SK-N-SH treated with all-trans-retinoic acid at 6 μM for 48 hours (cell line): Measurements from ENCODE around the gene CRMP1.

Source experiments
- ATAC-seq: fragments of 200-7000 bp; cut with Tn5 transposase; 3 replicates; pipeline ENCODE4 v1.9.1; 2020; ENCODE audit warnings: mild to moderate bottlenecking, moderate library complexity
- ARNTL ChIP-seq: fragments of 450-650 bp; formaldehyde crosslinking; IDR thresholded peaks from 2 replicates; pipeline ENCODE4 v1.5.0; 2020; ENCODE audit warnings: low read depth, mild to moderate bottlenecking, moderate library complexity, borderline replicate concordance
- BACH2 ChIP-seq: fragments of 250-450 bp; sonication (Bioruptor Pico); IDR thresholded peaks from 2 replicates; pipeline ENCODE4 v1.9.0; 2021; ENCODE audit warnings: mild to moderate bottlenecking, borderline replicate concordance
- CREB5 ChIP-seq: fragments of 250-450 bp; sonication (Bioruptor Pico); IDR thresholded peaks from 2 replicates; pipeline ENCODE4 v1.5.1; 2020; ENCODE audit warnings: low read depth, mild to moderate bottlenecking, moderate library complexity
- CSDC2 ChIP-seq: fragments of 250-450 bp; sonication (Bioruptor Pico); IDR thresholded peaks from 2 replicates; pipeline ENCODE4 v1.5.0; 2020; ENCODE audit warnings: mild to moderate bottlenecking, moderate library complexity
- CSRNP3 ChIP-seq: fragments of 250-450 bp; sonication (Bioruptor Pico); IDR thresholded peaks from 2 replicates; pipeline ENCODE4 v1.5.1; 2021; ENCODE audit warnings: mild to moderate bottlenecking, moderate library complexity
- ESRRG ChIP-seq: fragments of 250-450 bp; sonication (Bioruptor Pico); IDR thresholded peaks from 2 replicates; pipeline ENCODE4 v1.6.1; 2021; ENCODE audit warnings: mild to moderate bottlenecking
- GLIS3 ChIP-seq: fragments of 250-450 bp; sonication (Bioruptor Pico); IDR thresholded peaks from 2 replicates; pipeline ENCODE4 v1.5.0; 2020; ENCODE audit warnings: mild to moderate bottlenecking, moderate library complexity
- OSR1 ChIP-seq: fragments of 250-450 bp; sonication (Bioruptor Pico); IDR thresholded peaks from 2 replicates; pipeline ENCODE4 v1.8.0; 2022; ENCODE audit warnings: moderate library complexity, mild to moderate bottlenecking, inconsistent platforms
- PATZ1 ChIP-seq: fragments of 250-450 bp; sonication (Bioruptor Pico); IDR thresholded peaks from 2 replicates; pipeline ENCODE4 v1.8.0; 2020; ENCODE audit warnings: mild to moderate bottlenecking, moderate library complexity, borderline replicate concordance
- PPARA ChIP-seq: fragments of 250-450 bp; sonication (Bioruptor Pico); IDR thresholded peaks from 2 replicates; pipeline ENCODE4 v1.5.0; 2020; ENCODE audit warnings: mild to moderate bottlenecking, borderline replicate concordance
- RARB ChIP-seq: fragments of 250-450 bp; sonication (Bioruptor Pico); IDR thresholded peaks from 2 replicates; pipeline ENCODE4 v1.8.0; 2021; ENCODE audit warnings: mild to moderate bottlenecking, moderate library complexity
- SNAI2 ChIP-seq: fragments of 250-450 bp; sonication (Bioruptor Pico); IDR thresholded peaks from 2 replicates; pipeline ENCODE4 v1.5.0; 2020; ENCODE audit warnings: mild to moderate bottlenecking, moderate library complexity
- TOX ChIP-seq: fragments of 250-450 bp; sonication (Bioruptor Pico); IDR thresholded peaks from 2 replicates; pipeline ENCODE4 v1.8.0; 2021; ENCODE audit warnings: mild to moderate bottlenecking, moderate library complexity, borderline replicate concordance
- ZC3H10 ChIP-seq: fragments of 250-450 bp; sonication (Bioruptor Pico); IDR thresholded peaks from 2 replicates; pipeline ENCODE4 v1.5.1; 2021; ENCODE audit warnings: mild to moderate bottlenecking, moderate library complexity
- ZFP30 ChIP-seq: fragments of 450-650 bp; formaldehyde crosslinking; IDR thresholded peaks from 2 replicates; pipeline ENCODE4 v1.5.0; 2022; ENCODE audit warnings: mild to moderate bottlenecking, moderate library complexity
- ZNF565 ChIP-seq: fragments of 450-650 bp; formaldehyde crosslinking; conservative IDR thresholded peaks from 2 replicates; pipeline ENCODE4 v1.5.0; 2020; ENCODE audit warnings: low read depth, mild to moderate bottlenecking, moderate library complexity
- ZNF70 ChIP-seq: fragments of 450-650 bp; formaldehyde crosslinking; IDR thresholded peaks from 2 replicates; pipeline ENCODE4 v1.5.0; 2020; ENCODE audit warnings: mild to moderate bottlenecking, moderate library complexity
- ZNF8 ChIP-seq: fragments of 450-650 bp; formaldehyde crosslinking; IDR thresholded peaks from 2 replicates; pipeline ENCODE4 v1.5.0; 2020; ENCODE audit warnings: mild to moderate bottlenecking, moderate library complexity
- TF ChIP-seq, protein P1 (sequence below): fragments of 250-450 bp; sonication (Bioruptor Pico); IDR thresholded peaks from 2 replicates; pipeline ENCODE4 v1.8.0; 2021; ENCODE audit warnings: low read depth, mild to moderate bottlenecking, moderate library complexity, borderline replicate concordance

The CRMP1 gene

DNA sequence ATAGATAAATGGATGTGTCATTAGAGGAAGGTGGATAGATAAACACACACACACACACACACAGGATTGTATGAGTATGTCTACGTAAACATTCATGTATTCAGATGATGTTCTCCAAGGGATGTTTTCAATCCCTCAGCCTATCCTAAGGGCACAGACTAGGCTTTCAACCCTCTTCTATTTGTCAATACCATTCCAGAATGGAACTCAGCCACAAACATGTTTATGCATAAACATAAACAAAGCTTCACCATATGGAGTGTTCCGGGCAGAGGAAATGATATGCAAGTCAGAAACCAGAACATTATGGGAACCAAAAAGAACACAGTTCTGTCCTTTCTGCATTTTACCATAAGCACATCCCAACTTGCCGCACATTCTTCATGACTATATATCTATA lies 25.0 kb downstream of the CRMP1 start:
- TF ChIP-seq, protein P1, sequence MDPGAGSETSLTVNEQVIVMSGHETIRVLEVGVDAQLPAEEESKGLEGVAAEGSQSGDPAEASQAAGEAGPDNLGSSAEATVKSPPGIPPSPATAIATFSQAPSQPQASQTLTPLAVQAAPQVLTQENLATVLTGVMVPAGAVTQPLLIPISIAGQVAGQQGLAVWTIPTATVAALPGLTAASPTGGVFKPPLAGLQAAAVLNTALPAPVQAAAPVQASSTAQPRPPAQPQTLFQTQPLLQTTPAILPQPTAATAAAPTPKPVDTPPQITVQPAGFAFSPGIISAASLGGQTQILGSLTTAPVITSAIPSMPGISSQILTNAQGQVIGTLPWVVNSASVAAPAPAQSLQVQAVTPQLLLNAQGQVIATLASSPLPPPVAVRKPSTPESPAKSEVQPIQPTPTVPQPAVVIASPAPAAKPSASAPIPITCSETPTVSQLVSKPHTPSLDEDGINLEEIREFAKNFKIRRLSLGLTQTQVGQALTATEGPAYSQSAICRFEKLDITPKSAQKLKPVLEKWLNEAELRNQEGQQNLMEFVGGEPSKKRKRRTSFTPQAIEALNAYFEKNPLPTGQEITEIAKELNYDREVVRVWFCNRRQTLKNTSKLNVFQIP (CRISPR knock-in tag): no peak
- no peak for TF ChIP-seq SNAI2 (CRISPR knock-in tag)
- ATAC-seq: no peak

DNA sequence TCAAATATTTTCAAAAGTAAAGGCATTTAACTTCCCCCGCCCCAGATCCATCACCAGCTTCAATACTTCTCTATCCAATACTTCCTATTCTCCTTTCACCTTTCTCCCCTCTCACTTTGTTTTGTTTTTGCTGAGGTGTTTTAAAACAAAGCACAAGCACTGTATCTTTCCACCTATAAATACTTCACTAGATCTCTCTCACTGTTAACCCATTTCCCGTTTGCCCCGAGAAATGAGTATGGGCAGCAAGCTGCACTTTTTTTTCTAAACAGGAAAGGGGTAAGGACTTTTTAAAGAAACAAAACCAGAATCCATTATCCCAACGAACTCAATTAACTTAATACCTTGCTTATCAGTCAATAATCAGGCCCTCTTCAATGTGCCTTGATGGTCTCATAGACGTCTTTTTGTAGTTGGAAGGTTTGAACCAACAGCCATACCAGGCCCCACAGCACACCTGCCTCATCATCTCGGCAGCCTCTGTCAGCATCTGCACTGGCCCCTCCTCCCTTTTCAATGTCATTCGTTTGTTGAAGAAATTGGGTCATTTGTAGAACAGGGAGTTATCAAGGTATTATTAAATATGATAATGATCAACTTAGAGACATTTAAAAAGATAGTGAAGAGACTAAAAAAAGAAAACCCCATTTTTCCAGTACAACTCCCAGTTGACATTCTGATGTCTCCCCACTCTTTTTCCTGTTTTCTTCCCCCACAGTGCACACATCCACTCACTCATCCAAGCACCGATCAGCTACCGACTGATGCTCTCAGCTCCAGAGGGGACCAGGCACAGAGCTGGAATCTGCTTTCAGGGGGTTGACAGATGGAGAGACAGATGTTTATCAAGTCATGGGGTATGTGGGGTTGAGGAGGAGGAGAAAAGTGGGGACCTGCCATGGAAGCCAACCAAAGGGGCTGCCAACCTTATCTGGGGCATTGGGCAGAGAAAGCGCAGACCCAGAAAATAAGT lies 25.8 kb downstream of the CRMP1 start:
- no peak for TF ChIP-seq OSR1 (CRISPR knock-in tag)
- no peak for TF ChIP-seq ZNF565 (CRISPR knock-in tag)
- TF ChIP-seq ZNF70 (CRISPR knock-in tag): no peak
- no peak for TF ChIP-seq CREB5 (CRISPR knock-in tag)
- no peak for TF ChIP-seq ZNF8 (CRISPR knock-in tag)
- no peak for TF ChIP-seq GLIS3 (CRISPR knock-in tag)
- no peak for TF ChIP-seq TOX
- no peak for TF ChIP-seq ARNTL (CRISPR knock-in tag)
- TF ChIP-seq ZFP30 (CRISPR knock-in tag): no peak
- TF ChIP-seq BACH2: no peak
- TF ChIP-seq CSRNP3: no peak
- TF ChIP-seq, protein P1 (CRISPR knock-in tag): no peak
- no peak for TF ChIP-seq RARB (CRISPR knock-in tag)
- TF ChIP-seq CSDC2 (CRISPR knock-in tag): no peak
- TF ChIP-seq PATZ1 (CRISPR knock-in tag): no peak
- no peak for TF ChIP-seq PPARA
- TF ChIP-seq ZC3H10 (CRISPR knock-in tag): no peak
- no peak for ATAC-seq

DNA sequence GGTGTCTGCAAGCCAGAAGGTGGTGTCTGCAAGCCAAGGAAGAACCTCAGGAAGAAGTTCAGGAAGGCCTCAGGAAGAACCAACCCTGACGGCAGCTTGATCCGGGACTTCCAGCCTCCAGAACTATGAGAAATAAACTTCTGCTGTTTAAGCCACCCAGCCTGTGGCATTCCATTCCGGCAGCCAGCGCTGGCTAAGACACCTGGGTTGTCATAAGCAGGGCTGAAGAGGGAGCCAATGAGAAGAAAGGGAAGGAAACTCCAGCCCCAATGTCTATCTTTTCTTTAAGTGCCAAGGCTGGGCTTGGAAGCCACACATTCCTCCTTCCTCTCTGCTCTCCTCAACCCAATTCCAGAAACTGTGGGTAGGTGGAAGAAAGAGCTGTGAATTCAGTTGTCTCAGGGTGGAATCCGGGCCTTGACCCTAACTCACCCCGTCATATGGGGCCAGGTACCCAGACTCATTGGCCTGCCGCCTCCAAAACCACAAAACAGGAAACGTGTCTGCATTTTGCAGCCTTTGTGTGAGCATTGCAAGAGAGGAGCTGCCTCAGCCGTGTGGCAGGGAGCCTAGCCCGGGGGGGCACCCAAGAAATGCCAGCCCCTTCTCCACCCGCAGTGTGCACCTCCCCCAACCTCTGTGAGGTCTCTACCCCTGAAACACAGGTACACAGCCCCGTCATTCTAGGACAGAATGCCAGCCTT lies 26.8 kb downstream of the CRMP1 start:
- no peak for TF ChIP-seq SNAI2 (CRISPR knock-in tag)
- TF ChIP-seq, protein P1 (CRISPR knock-in tag): no peak
- TF ChIP-seq OSR1 (CRISPR knock-in tag): no peak
- no peak for TF ChIP-seq ESRRG (CRISPR knock-in tag)
- TF ChIP-seq PPARA: no peak
- TF ChIP-seq ZNF565 (CRISPR knock-in tag): no peak
- no peak for TF ChIP-seq CREB5 (CRISPR knock-in tag)
- TF ChIP-seq GLIS3 (CRISPR knock-in tag): no peak
- TF ChIP-seq ZNF8 (CRISPR knock-in tag): no peak
- no peak for TF ChIP-seq TOX
- no peak for TF ChIP-seq BACH2
- no peak for ATAC-seq
